Measurements from ENCODE around the gene TMEM39A.

GRCh38 chr3:119481079-119481478, 17.7 kb upstream of the TMEM39A start:
- TF ChIP-seq CTCF (IDR thresholded peaks at IDR 0.05) (no peak), TCF12 (IDR thresholded peaks at IDR 0.05) (no peak)
